Measurements from ENCODE around the gene WDR86.

WDR86 gene

GRCh38 chr7:151427705-151428377 is 18.0 kb upstream of the WDR86 start:
- DNase-seq = no peak

GRCh38 chr7:151426904-151427704 is 17.3 kb upstream of the WDR86 start:
- DNase-seq = no peak

DNA sequence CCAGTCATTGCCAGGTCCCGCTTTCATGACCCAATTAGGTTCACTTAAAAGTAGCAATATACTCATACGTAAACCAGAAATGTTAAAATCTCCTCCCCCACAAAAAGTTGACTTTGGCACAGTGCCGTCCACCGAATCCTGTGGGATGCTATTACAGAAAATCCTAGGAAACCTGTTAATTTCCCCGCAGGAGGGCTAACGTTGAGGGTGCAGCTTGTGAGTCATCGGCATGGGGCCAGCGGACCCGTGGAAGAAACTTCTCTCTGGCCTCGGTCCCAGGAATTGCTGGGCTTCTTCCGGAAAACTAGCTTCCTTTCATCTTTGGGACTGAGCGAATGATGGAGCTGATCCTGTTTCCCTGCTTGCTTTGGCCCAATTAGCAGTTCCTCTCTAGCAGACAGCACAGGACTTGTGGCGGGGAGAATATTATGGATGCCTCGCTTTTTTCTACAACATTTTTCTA is 16.6 kb upstream of the WDR86 start:
- DNase-seq = no peak

- DNase-seq = no peak
Observed at GRCh38 chr7:151425670-151426440, 16.0 kb upstream of the WDR86 start.

DNA sequence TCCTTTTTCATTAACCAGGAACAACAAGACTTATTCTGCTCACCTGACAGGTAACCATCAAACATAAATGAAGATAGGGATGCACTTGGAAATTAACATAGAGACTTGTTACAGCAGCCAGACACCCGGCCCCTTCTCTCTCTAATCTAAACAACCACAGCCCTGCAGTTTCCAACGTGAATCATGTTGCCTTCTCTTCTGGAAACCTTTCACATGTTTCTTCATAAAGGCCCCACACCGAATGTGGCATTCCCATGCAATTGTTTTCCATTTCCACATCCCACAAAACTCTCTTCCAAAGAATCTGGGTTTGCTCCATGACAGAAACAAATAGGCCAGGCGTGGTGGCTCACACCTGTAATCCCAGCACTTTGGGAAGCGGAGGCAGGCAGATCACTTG is 15.0 kb upstream of the WDR86 start:
- DNase-seq = no peak

DNA sequence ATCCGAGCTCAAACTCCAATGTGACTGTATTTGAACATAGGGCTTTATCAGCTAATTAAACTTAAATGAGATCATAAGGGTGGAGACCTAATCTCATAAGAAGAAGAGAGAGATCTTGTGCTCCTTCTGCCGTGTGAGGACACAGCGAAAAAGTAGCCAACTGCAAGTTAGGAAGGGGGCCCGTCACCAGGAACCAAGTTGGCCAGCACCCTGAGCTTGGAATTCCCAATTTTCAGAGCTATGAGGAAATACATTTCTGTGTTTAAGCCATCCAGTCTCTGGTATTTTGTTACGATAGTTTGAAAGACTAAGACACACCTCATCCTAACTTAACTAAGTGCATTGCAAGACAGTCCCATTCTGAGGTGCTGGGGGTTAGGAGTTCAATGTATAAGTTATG is 14.1 kb upstream of the WDR86 start:
- no peak for DNase-seq

GRCh38 chr7:151423226-151423625 is 13.4 kb upstream of the WDR86 start:
- DNase-seq = no peak

DNA sequence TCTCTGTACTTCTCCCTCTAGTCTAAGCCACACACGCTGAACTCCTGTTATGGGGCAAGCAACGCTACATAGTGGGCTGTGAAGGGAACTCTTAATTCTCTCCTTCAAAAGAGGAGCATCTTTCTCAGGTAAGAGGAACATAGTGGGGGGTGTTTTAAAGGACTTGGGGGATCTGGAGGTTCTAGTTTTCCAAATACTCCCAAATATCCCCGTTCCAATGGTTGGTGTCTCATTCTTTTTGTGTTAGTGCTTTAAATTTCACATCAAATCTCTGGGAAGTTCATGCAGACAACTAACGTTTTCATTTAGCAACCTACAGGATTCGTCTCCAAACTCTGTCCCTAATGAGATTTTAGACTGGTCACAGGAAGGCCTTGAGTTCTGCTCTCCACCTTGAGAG is 12.4 kb upstream of the WDR86 start:
- no peak for DNase-seq

DNA sequence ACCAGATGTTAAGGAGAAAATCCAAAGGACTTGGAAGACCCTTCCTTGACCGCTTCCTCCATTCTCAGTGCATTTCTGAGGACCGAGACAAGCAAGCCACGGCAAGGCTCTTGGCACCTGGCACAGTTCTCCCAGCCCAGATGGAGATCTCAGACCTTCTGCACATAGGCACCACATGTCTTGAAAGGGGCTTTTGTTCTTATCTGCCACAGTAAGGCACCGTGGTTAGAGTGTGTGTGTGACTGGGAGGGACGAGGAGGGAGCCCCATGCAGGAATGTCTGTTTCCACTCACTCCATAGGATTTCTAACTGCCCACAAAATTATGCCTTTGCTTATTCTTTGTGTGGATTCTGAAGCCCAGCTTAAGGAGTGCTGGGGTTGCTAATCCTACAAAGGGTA is 10.3 kb upstream of the WDR86 start:
- DNase-seq = no peak

GRCh38 chr7:151416941-151417315 is 7.1 kb upstream of the WDR86 start:
- DNase-seq = peak in 3 of 4 experiments; percentile 32 to 47 (median 38)

- DNase-seq = peak in 1 of 4 experiments; percentile 17
Observed at GRCh38 chr7:151416112-151416940, 6.5 kb upstream of the WDR86 start.

DNA sequence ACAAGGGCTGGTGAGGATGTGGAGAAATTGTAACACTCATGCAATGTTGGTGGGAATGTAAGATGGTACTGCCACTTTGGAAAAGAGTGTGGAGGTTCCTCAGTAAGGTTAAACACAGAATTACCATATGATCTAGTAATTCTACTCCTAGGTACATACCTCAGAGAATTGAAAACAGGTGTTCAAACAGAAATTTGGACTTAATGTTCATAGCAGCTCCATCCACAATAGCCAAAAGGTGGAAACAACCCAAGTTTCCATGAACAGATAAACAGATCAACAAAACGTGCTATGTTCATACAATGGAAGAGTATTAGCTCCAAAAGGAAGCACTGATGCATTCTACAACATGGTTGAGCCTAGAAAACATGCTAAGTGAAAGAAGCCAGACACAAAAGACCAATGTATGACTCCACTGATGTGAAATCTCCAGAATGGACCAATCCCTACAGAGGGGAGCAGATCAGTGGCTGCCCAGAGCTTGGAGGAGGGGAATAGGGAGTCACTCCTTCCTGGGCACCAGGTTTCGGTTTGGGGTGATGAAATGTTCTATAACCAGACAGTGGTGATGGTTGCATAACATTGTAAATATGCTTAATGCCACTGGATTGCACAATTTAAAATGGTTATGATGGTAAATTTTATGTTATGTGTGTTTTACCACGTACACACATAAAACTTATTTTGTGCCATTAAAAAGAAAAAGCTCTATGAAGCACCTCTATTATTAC is 5.7 kb upstream of the WDR86 start:
- DNase-seq = peak; percentile 69 to 91 (median 78)

- no peak for DNase-seq
Observed at GRCh38 chr7:151413241-151413640, 3.4 kb upstream of the WDR86 start.

DNA sequence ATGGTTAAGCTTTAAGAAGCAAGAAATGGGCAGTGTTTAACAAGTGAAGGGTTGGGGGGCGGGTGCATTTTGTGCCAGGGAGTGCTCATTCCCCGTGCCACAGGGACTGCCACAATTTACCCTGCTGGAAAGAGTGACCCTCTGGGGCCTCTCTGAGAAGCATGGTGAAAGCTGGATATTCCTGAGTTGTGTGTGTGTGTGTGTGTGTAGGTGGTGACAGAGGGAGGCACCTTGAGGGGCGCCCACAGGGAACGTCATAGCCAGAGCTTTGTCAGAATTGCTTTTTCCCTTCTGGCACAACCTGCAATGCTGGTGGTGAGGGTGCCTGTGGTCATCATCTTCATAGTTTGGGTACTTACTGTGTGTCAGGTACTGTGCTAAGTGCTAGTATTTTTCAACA is 2.5 kb upstream of the WDR86 start:
- DNase-seq = no peak

DNA sequence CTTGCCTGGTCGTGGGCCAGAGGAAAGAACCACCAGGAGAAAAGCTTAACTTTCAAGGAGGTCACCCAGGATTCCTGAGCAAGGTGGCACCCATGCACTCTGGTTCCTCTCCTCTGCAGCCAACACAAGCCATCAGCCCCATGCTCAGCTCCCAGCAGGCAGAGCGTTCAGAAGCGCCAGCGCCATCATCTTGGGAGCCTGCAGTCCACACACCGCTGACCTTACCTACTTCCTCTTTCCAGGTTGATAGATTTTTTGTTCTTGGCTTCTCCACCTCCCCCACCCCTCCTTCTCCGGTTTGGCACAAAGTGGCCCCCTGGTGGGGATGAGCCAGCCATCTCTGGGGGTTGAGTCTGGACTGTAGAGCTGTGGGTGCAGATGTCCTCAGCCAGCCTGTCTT is 1.7 kb upstream of the WDR86 start:
- peak in 2 of 4 experiments; percentile 24 to 28 for DNase-seq

DNA sequence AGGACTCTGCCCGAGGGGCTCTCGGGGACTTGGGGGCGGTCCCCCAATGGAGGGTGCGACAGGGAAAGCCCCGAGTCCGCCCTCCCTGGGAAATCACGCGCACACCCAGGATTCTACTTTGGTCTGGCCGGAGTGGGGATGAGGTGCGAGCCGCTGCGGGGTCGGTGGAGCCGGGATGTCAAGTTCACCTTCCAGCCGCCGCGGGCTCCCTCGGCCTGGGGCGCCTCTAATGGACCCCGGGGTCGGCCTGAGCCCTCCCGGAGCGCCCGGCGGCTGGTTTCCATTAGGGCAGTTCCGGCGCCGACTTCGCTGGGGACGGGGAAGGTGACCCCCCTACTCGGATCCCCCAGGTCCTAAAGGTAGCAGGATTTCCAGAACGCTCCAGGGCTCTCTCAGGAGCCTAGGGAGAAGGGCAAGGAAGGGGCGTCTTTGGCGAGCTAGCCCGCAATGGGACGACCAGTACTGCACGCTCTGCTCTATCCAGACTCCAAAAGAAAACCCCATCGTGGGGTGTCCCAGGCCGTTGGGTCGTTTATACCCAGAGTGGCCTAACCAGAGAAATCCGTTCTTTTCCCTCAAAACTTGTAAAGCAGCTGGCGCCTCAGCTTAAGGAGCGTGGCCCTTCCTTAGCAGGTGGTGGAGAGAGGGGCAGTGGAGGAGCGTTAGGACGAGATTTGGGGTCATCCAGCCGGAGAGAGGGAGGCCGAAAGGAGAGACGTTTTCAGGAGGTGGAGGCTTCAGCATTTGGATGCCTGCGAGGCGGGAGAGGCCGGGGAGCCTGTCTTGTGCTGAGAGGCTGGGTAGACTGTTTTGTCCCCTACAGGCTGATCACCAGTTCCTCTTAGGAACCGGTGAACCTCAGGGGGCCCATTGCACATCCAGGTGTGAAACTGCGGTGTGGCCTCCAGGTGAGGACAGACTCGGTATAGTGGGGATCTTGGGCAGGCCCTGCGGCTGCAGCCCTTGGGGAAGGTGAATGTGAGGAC is 860 bp upstream of the WDR86 start:
- no peak for DNase-seq

- DNase-seq = peak in 3 of 4 experiments; percentile 14 to 29 (median 21)
Observed at GRCh38 chr7:151408839-151409666, 785 bp downstream of the WDR86 start.

DNA sequence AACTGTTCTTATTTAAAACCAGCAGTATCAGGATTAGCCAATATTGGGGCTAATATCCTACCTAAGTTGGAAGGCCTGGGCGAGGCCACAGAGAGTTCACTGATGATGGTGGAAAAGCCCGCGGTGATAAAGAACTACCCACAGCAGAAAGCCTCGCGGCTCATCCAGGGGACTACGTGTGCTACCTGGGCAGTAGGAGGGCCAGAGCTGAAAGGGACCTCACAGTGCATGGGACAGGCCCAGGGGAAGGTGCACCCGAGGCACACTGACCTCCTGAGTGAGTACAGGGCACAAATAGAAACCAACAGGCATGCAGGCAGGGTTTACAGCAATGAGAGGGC is 1.4 kb downstream of the WDR86 start:
- no peak for DNase-seq

- no peak for DNase-seq
Observed at GRCh38 chr7:151406886-151407583, 2.8 kb downstream of the WDR86 start.
